ENCODE results near the gene PROK1. TPM values are rescaled to one million over a fixed set of nuclear protein-coding genes. Genes with fewer than 3 reads are reported as not detected.

PROK1 gene
- total RNA-seq, 2 donors from 2014 or later: 1.0 to 5.1 TPM

DNA sequence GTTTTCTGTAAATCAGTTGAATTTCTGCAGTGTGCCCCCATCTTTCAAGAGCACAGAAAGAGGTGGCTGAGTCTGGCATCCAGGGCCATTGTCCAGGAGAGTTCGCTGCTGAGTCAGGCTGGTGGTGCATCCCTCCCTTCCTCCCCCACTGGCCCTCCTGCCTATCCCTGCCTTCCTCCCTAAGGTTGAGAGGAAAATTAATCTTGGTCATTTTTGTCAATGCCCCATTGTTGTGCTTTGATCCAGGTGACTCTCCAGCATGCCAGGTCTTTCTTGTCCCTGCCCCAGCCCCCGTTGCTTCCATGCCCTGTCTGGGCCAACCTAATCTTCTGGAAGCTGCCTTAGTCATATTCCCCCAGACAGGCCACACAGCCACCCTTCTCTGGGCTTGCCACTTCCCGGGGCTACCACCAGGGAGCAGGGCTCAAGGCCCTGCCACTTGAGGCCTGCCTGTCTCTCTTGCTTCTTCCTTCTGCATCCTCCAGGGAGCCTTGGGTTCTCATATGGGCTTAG, 26.6 kb downstream of the PROK1 start:
- Histone ChIP-seq H3K4me1 (peaks cover 0 to 9% of the 10 kb centered on the region in 2 donors), H3K4me3 (no peak overlapping the region), H3K27me3 (no peaks in the 10 kb centered on the region), H3K36me3 (no peaks in the 10 kb centered on the region), H3K9me3 (no peaks in the 10 kb centered on the region), H3K27ac (no peak overlapping the region)
- DNase-seq (ENCODE audit: low spot score): no peak
- TF ChIP-seq, protein P1, sequence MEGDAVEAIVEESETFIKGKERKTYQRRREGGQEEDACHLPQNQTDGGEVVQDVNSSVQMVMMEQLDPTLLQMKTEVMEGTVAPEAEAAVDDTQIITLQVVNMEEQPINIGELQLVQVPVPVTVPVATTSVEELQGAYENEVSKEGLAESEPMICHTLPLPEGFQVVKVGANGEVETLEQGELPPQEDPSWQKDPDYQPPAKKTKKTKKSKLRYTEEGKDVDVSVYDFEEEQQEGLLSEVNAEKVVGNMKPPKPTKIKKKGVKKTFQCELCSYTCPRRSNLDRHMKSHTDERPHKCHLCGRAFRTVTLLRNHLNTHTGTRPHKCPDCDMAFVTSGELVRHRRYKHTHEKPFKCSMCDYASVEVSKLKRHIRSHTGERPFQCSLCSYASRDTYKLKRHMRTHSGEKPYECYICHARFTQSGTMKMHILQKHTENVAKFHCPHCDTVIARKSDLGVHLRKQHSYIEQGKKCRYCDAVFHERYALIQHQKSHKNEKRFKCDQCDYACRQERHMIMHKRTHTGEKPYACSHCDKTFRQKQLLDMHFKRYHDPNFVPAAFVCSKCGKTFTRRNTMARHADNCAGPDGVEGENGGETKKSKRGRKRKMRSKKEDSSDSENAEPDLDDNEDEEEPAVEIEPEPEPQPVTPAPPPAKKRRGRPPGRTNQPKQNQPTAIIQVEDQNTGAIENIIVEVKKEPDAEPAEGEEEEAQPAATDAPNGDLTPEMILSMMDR (IDR thresholded peaks at IDR 0.05): no peak

DNA sequence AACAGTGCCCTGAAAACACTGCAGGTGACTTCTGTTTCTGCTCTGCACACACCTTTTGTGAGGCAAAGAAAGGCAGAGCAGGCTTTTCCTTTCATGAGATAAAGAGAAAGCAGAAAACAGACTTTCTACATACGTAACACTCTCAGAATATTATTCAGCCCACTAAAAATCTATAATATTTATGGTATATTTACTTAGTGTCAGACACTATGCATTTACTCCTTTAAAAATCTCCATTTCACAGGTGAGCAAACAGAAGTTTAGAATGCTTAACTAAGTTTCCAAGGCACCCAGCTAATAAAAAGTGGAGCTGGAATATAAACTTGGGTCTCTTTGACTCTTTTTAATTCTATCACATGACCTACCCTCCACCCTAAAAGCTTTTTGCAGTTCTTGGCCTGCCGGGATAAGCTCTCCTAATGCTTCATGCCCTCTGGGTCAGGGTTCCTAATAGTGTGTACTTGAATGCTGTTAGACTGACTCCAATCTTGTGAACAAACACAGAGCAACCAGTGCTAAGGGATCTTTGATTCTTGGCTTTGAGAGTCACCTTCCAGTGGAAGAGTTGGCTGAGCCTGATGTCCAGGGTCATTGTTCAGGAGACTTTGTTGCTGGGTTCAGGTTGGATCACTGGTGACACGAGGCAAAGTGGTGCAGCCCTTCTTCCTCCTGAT, 27.2 kb downstream of the PROK1 start:
- Histone ChIP-seq H3K4me1 (peaks cover 0 to 12% of the 10 kb centered on the region in 2 donors), H3K36me3 (no peaks in the 10 kb centered on the region), H3K27ac (no peak overlapping the region), H3K4me3 (no peak overlapping the region), H3K9me3 (no peaks in the 10 kb centered on the region), H3K27me3 (no peaks in the 10 kb centered on the region)
- TF ChIP-seq, protein P1 (IDR thresholded peaks at IDR 0.05): no peak
- no peak for DNase-seq (ENCODE audit: low spot score)

DNA sequence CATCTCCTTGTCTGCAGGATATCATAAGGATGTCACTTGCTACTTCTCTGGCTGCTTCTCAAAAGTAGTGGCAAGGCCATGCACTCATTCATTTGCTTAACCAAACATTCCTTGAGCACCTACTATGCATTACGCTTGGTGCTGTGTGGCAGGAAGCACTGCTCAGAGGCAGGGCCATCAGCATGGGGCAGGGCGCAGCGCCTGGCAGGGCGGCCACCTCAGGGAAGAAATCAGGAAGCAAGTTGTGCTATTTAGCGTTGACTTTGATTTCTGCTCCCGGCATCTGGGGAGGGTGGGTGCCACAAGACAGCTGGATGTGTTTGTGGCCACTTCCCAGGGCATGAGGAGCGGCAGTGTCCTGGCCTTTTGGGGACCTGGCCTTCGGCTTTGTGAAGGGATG, 27.9 kb downstream of the PROK1 start:
- Histone ChIP-seq H3K4me1 (peaks cover 0 to 12% of the 10 kb centered on the region in 2 donors), H3K36me3 (no peaks in the 10 kb centered on the region), H3K4me3 (no peak overlapping the region), H3K9me3 (no peaks in the 10 kb centered on the region), H3K27me3 (no peaks in the 10 kb centered on the region), H3K27ac (no peak overlapping the region)
- TF ChIP-seq, protein P1 (IDR thresholded peaks at IDR 0.05): no peak
- DNase-seq (ENCODE audit: low spot score): no peak

DNA sequence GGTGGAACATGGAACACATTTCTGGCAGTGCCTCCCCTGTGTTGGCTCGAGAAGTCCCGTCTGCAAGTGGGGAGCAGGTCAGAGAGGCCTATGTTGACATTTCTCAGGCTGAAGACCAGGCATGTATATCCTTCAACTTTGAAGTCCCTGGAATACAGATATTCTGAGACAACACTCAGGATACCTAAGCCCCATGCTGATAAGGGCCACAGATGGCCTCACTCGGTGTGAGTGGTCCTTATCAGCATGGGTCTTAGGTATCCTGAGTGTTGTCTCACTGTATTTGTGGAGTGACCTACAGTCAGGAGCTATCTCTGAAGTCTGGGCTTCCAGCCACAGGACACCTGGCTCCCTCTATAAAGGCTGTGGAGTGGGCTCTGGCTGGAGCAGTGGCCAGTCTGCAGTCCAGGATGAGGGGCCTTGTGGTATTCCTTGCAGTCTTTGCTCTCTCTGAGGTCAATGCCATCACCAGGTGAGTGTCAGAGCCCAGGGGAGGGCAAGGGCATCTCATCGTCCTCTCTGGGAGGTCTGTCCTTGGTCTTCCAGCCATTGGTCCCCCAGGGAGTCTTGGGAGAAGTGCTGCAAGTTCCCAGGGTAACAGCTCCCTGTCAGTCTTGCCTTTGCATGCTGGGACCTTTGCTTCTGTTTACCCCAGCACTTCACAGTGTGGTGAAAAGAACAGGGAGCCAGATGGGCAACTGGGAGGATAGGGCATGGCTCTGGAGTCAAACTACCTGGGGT, 29.6 kb downstream of the PROK1 start:
- Histone ChIP-seq H3K27ac (no peak overlapping the region), H3K36me3 (no peaks in the 10 kb centered on the region), H3K4me1 (peaks cover 0 to 15% of the 10 kb centered on the region in 2 donors), H3K4me3 (no peak overlapping the region), H3K27me3 (no peaks in the 10 kb centered on the region), H3K9me3 (no peaks in the 10 kb centered on the region)
- DNase-seq (ENCODE audit: low spot score): no peak
- TF ChIP-seq, protein P1 (IDR thresholded peaks at IDR 0.05): no peak

DNA sequence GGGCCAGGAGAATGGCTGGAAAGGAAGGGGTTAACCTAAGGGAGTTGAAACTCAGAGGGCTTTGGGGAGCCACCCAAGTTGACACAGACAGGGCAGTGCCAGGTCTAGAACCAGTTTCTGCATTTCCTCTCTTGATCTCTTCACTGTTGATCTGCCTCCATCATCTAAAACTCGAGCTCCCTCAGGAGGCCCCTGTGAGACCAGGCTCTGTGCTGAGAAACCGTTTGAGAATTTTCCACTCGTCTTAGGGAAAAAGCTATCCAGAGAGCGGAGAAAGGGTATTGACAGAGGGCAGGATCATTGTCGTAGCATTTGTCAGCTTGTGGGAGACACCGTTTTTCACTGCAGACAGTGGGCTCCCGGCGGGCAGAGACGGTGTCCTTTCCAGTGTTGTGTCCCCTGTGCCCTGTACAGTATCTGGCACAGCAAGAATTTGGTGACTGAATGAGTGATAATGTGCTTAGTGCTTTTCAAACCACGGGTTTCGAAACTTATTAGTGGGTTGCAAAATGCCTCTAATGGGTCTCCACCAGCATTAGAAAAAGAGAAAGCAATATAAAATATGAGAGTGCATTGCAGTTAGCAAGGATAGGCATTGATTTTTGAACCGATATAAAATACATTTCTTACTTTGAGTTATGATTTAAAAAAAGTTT, 31.1 kb downstream of the PROK1 start:
- Histone ChIP-seq H3K4me1 (peaks cover 0 to 19% of the 10 kb centered on the region in 2 donors), H3K9me3 (no peaks in the 10 kb centered on the region), H3K27ac (no peak overlapping the region), H3K4me3 (no peak overlapping the region), H3K36me3 (no peaks in the 10 kb centered on the region), H3K27me3 (no peaks in the 10 kb centered on the region)
- DNase-seq (ENCODE audit: low spot score): no peak
- TF ChIP-seq, protein P1 (IDR thresholded peaks at IDR 0.05): no peak
